DND-41 (cell line): ENCODE results near the gene GRIFIN.

Experiments
- EZH2 ChIP-seq: IDR thresholded peaks from 3 replicates; pipeline ENCODE4 v1.6.1; 2012; ENCODE audit warnings: borderline replicate concordance, low read depth, mild to moderate bottlenecking, moderate library complexity, low read length, inconsistent platforms; ENCODE audit not compliant: severe bottlenecking
- TF ChIP-seq, protein P1 (sequence below): IDR thresholded peaks from 2 replicates; pipeline ENCODE4 v1.5.1; 2012; ENCODE audit warnings: borderline replicate concordance, low read length, moderate library complexity, mild to moderate bottlenecking; ENCODE audit not compliant: poor library complexity, severe bottlenecking; ENCODE audit errors: extremely low read depth

DNA sequence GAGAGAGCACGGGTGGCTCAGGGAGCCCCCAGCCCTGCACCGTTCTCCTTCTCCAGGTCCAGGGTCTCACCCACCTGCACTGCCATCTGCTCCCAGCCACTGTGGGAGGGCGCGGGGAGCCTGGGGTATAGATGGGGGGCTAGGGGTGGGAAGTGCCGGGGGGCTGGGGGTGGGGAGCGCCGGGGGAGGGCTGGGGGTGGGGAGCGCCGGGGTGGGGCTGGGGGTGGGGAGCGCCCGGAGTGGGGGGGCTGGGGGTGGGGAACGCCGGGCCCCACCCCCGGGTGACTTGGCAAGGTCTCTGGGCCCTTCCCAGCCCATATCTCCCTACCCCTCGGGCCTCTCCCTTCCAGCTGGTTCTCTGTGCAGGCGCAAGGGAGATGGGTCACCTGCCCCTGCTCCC, at the start of gene GRIFIN:
- TF ChIP-seq, protein P1, sequence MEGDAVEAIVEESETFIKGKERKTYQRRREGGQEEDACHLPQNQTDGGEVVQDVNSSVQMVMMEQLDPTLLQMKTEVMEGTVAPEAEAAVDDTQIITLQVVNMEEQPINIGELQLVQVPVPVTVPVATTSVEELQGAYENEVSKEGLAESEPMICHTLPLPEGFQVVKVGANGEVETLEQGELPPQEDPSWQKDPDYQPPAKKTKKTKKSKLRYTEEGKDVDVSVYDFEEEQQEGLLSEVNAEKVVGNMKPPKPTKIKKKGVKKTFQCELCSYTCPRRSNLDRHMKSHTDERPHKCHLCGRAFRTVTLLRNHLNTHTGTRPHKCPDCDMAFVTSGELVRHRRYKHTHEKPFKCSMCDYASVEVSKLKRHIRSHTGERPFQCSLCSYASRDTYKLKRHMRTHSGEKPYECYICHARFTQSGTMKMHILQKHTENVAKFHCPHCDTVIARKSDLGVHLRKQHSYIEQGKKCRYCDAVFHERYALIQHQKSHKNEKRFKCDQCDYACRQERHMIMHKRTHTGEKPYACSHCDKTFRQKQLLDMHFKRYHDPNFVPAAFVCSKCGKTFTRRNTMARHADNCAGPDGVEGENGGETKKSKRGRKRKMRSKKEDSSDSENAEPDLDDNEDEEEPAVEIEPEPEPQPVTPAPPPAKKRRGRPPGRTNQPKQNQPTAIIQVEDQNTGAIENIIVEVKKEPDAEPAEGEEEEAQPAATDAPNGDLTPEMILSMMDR: no peak
- no peak for TF ChIP-seq EZH2
